MCF 10A (cell line): Measurements from ENCODE around the gene TMEM181. TPM values are rescaled to one million over a fixed set of nuclear protein-coding genes. Genes with fewer than 3 reads are reported as not detected.

Experiments
- BruUV-seq: library from RNA; stranded (reverse); fragments of 400-500 nt; replicated peaks from 2 replicates; lab custom pipeline; 2021; lab: Mats Ljungman, UMichigan
- CTCF ChIA-PET: fragments of 300-600 bp; sonication (Branson Sonifier 250); formaldehyde crosslinking; extraction: SDS; loops from one replicate; lab custom pipeline; 2021; ENCODE audit warnings: antibody characterized with exemption, inconsistent platforms; lab: Yijun Ruan, JAX
- POLR2A ChIA-PET: fragments of 300-600, 350-650 bp; sonication (Branson Sonifier 250); formaldehyde crosslinking; extraction: SDS; loops from one replicate; lab custom pipeline; 2020; ENCODE audit warnings: antibody characterized with exemption, inconsistent platforms; lab: Yijun Ruan, JAX
- DNase-seq: peaks from one replicate; pipeline ENCODE4 v3.0.0-alpha.2; 2018; ENCODE audit not compliant: unreplicated experiment
- H3K27ac Mint-ChIP-seq: one replicate; pipeline ENCODE4 v1.8.0; 2022; ENCODE audit warnings: mild to moderate bottlenecking, low read depth, mixed read lengths; ENCODE audit not compliant: unreplicated experiment
- H3K27me3 Mint-ChIP-seq: one replicate; pipeline ENCODE4 v1.8.0; 2022; ENCODE audit warnings: mixed read lengths; ENCODE audit not compliant: insufficient read depth, unreplicated experiment
- H3K36me3 Mint-ChIP-seq: one replicate; pipeline ENCODE4 v1.8.0; 2022; ENCODE audit warnings: mild to moderate bottlenecking, moderate library complexity, mixed read lengths; ENCODE audit not compliant: insufficient read depth, unreplicated experiment
- H3K4me1 Mint-ChIP-seq: one replicate; pipeline ENCODE4 v1.8.0; 2022; ENCODE audit warnings: mixed read lengths; ENCODE audit not compliant: insufficient read depth, unreplicated experiment
- H3K4me3 Mint-ChIP-seq: one replicate; pipeline ENCODE4 v1.8.0; 2022; ENCODE audit warnings: mild to moderate bottlenecking, moderate library complexity, mixed read lengths; ENCODE audit not compliant: unreplicated experiment
- H3K9me3 Mint-ChIP-seq: one replicate; pipeline ENCODE4 v1.8.0; 2022; ENCODE audit warnings: mixed read lengths; ENCODE audit not compliant: unreplicated experiment
- intact Hi-C: fragments of 100-400 bp; cut with micrococcal nuclease; formaldehyde crosslinking; loops from 2 replicates; pipeline ENCODE4 v1.14.1; 2022
- total RNA-seq: library from RNA; stranded (reverse); gene quantifications from 2 replicates; pipeline ENCODE4 v1.2.3, GENCODE V29; 2022
- TF ChIP-seq, protein P1 (sequence below): fragments of 200-600 bp; IDR thresholded peaks from one replicate; pipeline ENCODE4 v1.8.0; 2022; ENCODE audit warnings: antibody characterized with exemption, mild to moderate bottlenecking; ENCODE audit not compliant: unreplicated experiment

The TMEM181 gene
- total RNA-seq, 1 experiment from 2014 or later: 25.3 TPM

DNA sequence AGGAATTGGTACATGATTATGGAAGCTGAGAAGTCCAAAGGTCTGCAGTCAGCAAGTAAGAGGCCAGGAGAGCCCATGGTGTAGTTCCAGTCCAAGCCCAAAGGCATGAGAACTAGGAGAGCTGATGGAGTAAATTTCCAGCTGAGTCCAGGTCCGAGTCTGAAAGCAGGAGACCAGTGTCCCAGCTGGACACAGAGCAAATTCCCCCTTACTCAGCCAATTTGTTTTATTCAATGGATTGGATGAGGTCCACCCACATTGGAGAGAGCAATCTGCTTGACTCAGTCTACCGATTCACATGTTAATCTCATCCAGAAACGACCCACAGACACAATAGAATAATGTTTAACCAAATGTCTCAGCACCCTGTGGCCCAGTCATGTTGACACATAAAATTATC lies 14.9 kb downstream of the TMEM181 start:
- no TSS peak for BruUV-seq
- H3K4me3 Mint-ChIP-seq: no peak overlapping the region
- no peak overlapping the region for H3K27ac Mint-ChIP-seq
- CTCF ChIA-PET: interaction anchor here (0.8 kb wide), 1 partner anchor 84 kb away, joined by 3 read pairs; no protein-coding TSS in a partner anchor
- H3K9me3 Mint-ChIP-seq: no peaks in the 10 kb centered on the region
- H3K36me3 Mint-ChIP-seq: peaks cover 24% of the 10 kb centered on the region
- peaks cover 9% of the 10 kb centered on the region for H3K4me1 Mint-ChIP-seq
- intact Hi-C loops: no loop called here
- H3K27me3 Mint-ChIP-seq: no peaks in the 10 kb centered on the region
- POLR2A ChIA-PET: no interaction called here
- no peak for DNase-seq
- TF ChIP-seq, protein P1, sequence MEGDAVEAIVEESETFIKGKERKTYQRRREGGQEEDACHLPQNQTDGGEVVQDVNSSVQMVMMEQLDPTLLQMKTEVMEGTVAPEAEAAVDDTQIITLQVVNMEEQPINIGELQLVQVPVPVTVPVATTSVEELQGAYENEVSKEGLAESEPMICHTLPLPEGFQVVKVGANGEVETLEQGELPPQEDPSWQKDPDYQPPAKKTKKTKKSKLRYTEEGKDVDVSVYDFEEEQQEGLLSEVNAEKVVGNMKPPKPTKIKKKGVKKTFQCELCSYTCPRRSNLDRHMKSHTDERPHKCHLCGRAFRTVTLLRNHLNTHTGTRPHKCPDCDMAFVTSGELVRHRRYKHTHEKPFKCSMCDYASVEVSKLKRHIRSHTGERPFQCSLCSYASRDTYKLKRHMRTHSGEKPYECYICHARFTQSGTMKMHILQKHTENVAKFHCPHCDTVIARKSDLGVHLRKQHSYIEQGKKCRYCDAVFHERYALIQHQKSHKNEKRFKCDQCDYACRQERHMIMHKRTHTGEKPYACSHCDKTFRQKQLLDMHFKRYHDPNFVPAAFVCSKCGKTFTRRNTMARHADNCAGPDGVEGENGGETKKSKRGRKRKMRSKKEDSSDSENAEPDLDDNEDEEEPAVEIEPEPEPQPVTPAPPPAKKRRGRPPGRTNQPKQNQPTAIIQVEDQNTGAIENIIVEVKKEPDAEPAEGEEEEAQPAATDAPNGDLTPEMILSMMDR: no peak

DNA sequence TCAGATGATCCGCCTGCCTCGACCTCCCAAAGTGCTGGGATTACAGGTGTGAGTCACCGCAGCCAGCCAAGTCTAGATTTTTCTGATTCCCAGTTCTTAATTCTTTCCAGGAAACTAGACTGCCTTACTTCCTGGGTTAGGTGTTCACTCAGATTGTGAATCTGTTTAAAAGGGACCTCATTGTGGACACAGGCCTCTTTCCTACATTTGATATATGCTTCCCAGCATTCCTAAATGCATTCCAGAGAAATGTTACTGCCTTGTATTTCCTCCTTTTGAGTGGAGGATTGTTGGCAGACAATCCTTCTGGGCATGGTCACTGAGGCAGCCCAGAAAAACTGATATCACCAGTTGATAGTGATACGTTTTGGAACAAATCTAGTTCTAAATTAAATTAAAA lies 15.7 kb downstream of the TMEM181 start:
- peaks cover 25% of the 10 kb centered on the region for H3K36me3 Mint-ChIP-seq
- no peak for DNase-seq
- H3K9me3 Mint-ChIP-seq: no peaks in the 10 kb centered on the region
- intact Hi-C loops: no loop called here
- H3K27me3 Mint-ChIP-seq: no peaks in the 10 kb centered on the region
- peaks cover 9% of the 10 kb centered on the region for H3K4me1 Mint-ChIP-seq
- CTCF ChIA-PET: no interaction called here
- POLR2A ChIA-PET: no interaction called here
- no TSS peak for BruUV-seq
- H3K27ac Mint-ChIP-seq: no peak overlapping the region
- TF ChIP-seq, protein P1: no peak
- H3K4me3 Mint-ChIP-seq: no peak overlapping the region

DNA sequence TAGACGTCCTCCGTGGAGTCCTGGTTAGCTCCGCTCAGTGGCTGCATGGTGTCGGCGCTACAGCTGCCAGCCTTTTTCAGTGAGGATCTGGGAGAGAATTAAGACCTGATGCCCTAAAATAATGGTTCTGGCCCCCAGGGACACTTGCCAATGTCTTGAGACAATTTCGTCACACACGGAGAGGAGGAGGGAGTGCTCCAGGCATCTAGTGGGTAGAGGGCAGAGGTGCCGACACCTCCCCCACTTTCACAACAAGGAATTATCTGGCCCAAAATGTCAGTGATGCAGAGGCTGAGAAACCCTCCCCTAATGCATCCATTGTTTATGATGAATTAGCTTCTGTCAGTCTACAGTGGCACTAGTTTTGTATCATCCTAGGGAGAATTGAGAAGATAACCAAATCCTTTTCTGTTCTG lies 24.4 kb downstream of the TMEM181 start:
- Mint-ChIP-seq H3K27ac (no peak overlapping the region), H3K36me3 (peaks cover 79% of the 10 kb centered on the region), H3K4me1 (no peaks in the 10 kb centered on the region), H3K27me3 (no peaks in the 10 kb centered on the region), H3K4me3 (no peak overlapping the region), H3K9me3 (no peaks in the 10 kb centered on the region)
- TF ChIP-seq, protein P1: no peak
- no peak for DNase-seq
- POLR2A ChIA-PET: interaction anchor here (0.7 to 0.8 kb wide), 2 partner anchors 25 to 351 kb away, joined by 3 read pairs; partner anchors contain the start of gene TMEM181
- intact Hi-C loops: no loop called here
- CTCF ChIA-PET: interaction anchor here (1.2 to 1.3 kb wide), 2 partner anchors 15 to 363 kb away, joined by 4 read pairs; no protein-coding TSS in a partner anchor
- BruUV-seq: no TSS peak

DNA sequence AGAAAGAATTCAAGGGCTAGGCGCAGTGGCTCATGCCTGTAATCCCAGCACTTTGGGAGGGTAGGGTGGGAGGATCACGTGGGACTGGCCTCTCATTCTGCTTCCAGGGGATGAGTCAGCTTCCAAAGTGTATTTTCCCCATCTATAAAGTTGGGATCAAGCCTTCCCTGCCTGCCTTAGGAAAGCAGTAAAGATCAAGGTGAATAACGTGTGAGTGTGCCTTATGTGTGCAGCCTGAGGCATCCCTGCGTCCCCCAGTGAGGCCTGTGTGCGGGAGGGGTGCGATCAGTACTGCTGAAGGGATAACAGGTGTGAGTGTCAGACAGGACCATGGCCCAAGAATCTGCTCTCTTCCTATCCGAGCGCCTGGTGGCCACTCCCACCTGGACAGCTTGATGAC lies 26.8 kb downstream of the TMEM181 start:
- Mint-ChIP-seq H3K36me3 (peaks cover 83% of the 10 kb centered on the region), H3K9me3 (no peaks in the 10 kb centered on the region), H3K27me3 (no peaks in the 10 kb centered on the region), H3K27ac (no peak overlapping the region), H3K4me3 (no peak overlapping the region), H3K4me1 (no peaks in the 10 kb centered on the region)
- ChIA-PET POLR2A (no interaction called here), CTCF (no interaction called here)
- no TSS peak for BruUV-seq
- TF ChIP-seq, protein P1: no peak
- intact Hi-C loops: no loop called here
- DNase-seq: no peak
